GM18867 (cell line): ENCODE measurements around the gene IFNGR1.
"Not testable (repeated sequence)": the region's sequence is repeated elsewhere in the genome, so short reads cannot be mapped to it uniquely, and the experiment has no call there.

Experiments
- ATAC-seq: cut with Tn5 transposase; IDR thresholded peaks from one replicate; pipeline ENCODE4 v1.9.1; 2021; ENCODE audit warnings: mild to moderate bottlenecking, moderate library complexity; ENCODE audit not compliant: unreplicated experiment

IFNGR1 gene

GRCh38 chr6:137214931-137215330, 4.3 kb downstream of the IFNGR1 start:
- no peak for ATAC-seq

GRCh38 chr6:137213813-137214212, 5.4 kb downstream of the IFNGR1 start:
- ATAC-seq, result no peak

GRCh38 chr6:137213331-137213740, 5.8 kb downstream of the IFNGR1 start:
- no peak for ATAC-seq

- ATAC-seq, result no peak
These were observed 7.3 kb downstream of the IFNGR1 start for GRCh38 chr6:137211910-137212309.

GRCh38 chr6:137210903-137211302, 8.3 kb downstream of the IFNGR1 start:
- ATAC-seq, result no peak

GRCh38 chr6:137208279-137208678, 10.9 kb downstream of the IFNGR1 start:
- ATAC-seq, result no peak

- ATAC-seq, result not testable (repeated sequence)
These were observed 11.7 kb downstream of the IFNGR1 start for GRCh38 chr6:137207457-137207856.

- no peak for ATAC-seq
These were observed 12.6 kb downstream of the IFNGR1 start for GRCh38 chr6:137206577-137206976.

- ATAC-seq, result no peak
These were observed 15.9 kb downstream of the IFNGR1 start for GRCh38 chr6:137203256-137203655.

- ATAC-seq, result peak; percentile 79
These were observed 17.1 kb downstream of the IFNGR1 start for GRCh38 chr6:137202078-137202477.

- ATAC-seq, result no peak
These were observed 18.2 kb downstream of the IFNGR1 start for GRCh38 chr6:137201006-137201405.

GRCh38 chr6:137200288-137200687, 18.9 kb downstream of the IFNGR1 start:
- no peak for ATAC-seq

- no peak for ATAC-seq
These were observed 21.2 kb downstream of the IFNGR1 start for GRCh38 chr6:137197684-137198645.

- ATAC-seq, result no peak
These were observed 25.7 kb downstream of the IFNGR1 start for GRCh38 chr6:137193256-137194070.

GRCh38 chr6:137192821-137193220, 26.4 kb downstream of the IFNGR1 start:
- no peak for ATAC-seq

- no peak for ATAC-seq
These were observed 27.5 kb downstream of the IFNGR1 start for GRCh38 chr6:137191670-137192069.

GRCh38 chr6:137191236-137191635, 27.9 kb downstream of the IFNGR1 start:
- no peak for ATAC-seq

GRCh38 chr6:137190583-137191094, 28.5 kb downstream of the IFNGR1 start:
- no peak for ATAC-seq

- no peak for ATAC-seq
These were observed 30.3 kb downstream of the IFNGR1 start for GRCh38 chr6:137188855-137189254.

GRCh38 chr6:137185290-137185689, 33.9 kb downstream of the IFNGR1 start:
- no peak for ATAC-seq

GRCh38 chr6:137182654-137183073, 36.5 kb downstream of the IFNGR1 start:
- ATAC-seq, result no peak
